ENCODE results near the gene FMN1.

FMN1 gene

GRCh38 chr15:33048255-33048654 is 146.3 kb downstream of the FMN1 start:
- no peak for DNase-seq

DNA sequence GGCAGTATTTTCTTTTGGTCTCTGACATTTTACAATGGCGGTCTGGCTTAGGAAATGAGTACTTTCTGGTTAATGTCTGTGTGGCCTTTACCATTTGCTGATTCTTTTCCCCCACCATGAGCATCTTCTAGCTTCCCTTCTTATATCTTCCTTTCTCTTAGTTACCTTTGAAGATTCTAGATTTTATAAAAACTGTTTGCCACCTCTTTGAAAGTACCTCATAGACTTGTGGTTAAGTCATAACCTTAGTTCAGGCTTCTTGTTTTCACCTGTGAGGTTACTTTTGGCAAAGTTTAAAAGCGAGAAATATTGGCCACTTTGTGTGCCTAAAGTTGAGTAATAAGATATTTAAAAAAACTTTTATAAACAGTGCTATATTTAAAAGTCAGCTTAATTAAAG is 147.4 kb downstream of the FMN1 start:
- no peak for DNase-seq

- no peak for DNase-seq
Measured at GRCh38 chr15:33046329-33046728, 148.2 kb downstream of the FMN1 start.

- DNase-seq = no peak
Measured at GRCh38 chr15:33045066-33045810, 149.3 kb downstream of the FMN1 start.

GRCh38 chr15:33044598-33044997 is 149.9 kb downstream of the FMN1 start:
- DNase-seq = no peak

DNA sequence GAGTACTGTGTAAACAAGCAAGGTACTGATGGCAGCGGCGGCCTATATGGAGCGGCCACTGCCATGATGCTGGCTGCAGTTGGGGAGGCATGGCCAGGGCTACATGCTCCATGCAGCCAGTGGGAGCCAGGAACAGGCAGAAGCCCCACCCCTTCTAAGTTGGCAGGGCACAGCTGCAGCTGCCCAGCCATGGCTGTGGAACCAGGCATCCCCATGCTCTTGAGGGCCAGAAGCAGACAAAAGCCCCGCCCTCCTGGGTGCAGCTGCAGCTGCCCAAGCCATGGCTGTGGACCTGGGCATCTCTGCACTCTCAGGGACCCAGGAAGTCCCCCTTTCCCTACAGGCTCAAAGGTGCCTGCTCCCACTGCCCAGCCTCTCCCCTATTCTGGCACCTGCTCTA is 150.9 kb downstream of the FMN1 start:
- no peak for DNase-seq

GRCh38 chr15:33040496-33040895 is 154.0 kb downstream of the FMN1 start:
- DNase-seq = no peak

- DNase-seq = no peak
Measured at GRCh38 chr15:33034588-33034987, 159.9 kb downstream of the FMN1 start.

- no peak for DNase-seq
Measured at GRCh38 chr15:33032053-33032452, 162.5 kb downstream of the FMN1 start.

GRCh38 chr15:33031324-33031821 is 163.1 kb downstream of the FMN1 start:
- DNase-seq = no peak

GRCh38 chr15:33030315-33030714 is 164.2 kb downstream of the FMN1 start:
- DNase-seq = no peak

DNA sequence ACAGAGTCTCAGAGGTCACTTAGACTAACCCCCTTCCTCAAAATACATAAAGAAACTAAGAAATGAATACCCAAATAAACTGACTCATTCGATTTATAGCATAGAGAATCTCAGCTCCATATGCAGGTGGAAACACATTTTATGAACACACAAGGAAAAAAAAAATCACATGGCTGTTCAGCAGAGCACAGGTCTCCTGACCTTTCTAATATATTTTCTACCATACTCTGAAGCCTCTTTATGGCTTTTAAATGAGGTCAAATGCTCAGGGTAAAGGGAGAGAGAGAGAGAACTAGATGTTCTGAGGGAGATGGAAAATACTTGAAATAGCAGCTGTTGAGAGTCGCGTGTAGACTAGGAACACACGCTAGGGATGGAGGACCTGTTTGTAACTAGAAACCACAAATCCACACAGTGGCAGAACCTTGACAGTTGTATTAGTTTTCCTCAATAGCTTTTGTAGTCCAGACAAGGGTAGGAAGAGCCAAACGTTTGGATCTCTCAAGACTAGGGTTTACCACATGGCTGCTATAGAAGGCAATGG is 165.3 kb downstream of the FMN1 start:
- DNase-seq = no peak

- no peak for DNase-seq
Measured at GRCh38 chr15:33028495-33028894, 166.0 kb downstream of the FMN1 start.

DNA sequence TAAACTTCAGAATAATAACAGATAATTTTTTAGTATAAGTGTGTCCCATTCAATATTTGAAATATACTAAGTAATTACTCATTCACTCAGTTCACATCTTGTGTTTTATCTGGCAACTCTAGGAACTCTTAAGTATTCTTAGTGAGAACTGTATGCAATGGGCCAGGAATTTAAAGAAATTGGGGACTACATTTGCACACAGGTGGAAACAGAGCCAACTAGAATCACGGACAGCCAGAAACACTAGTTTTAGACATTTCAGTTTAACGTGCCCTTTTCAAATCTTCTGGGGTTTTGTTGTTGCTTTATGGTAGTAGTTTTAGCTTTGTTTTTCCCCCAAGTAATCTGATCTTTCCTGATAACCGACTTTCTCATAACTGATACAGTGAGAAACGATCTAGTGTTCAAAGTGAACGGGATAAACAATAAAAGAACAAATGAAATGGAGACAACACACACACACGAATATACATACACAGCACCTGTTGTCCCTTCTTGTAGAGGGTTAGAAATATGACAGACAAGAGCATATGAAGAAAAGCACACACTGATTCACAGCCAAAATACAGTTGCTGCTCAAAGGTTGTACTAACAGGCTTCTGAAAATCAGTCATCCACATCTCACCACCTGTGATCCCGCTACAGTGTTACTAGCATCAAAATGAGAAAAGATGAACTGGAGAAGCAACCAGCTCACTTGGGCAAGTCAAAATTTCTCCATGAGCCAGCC is 167.0 kb downstream of the FMN1 start:
- no peak for DNase-seq

DNA sequence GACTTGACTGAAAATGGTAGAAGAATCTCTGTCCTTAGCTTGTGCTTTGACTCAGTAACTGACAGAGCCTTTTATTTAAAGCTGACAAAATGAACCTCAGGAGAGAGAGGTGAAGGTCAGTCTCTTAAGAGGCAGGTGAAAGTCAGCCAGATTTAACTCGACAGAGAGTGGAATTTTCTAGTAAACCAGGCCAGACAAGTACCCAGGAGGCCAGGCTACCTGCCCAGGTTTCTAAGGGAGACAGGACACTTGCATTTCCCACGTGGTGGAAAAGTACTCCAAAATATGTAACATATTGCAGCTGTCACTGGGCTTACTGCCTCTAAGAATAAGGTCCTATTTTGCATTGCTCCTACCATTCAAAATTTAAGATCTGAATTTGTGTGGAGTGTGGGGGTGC is 167.9 kb downstream of the FMN1 start:
- no peak for DNase-seq

DNA sequence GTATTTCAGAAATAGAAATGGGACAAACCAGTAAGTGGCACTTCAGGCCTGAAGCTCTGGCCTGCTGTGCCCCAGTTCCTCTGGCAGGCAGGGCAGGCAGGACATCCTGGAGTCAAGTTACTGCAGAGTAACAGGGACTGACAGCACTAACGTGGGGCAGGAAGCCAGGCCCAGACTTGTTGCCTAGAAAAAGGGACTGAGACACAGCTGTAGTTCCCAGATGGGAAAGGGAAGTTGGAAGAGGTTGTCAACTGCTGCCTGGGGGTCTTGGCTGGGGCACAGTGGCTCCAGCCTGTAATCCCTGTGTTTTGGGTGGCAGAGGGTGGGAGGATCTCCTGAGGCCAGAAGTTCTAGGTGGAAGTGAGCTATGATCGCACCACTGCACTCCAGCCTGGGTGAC is 171.9 kb downstream of the FMN1 start:
- DNase-seq = no peak

GRCh38 chr15:33021806-33022389 is 172.6 kb downstream of the FMN1 start:
- no peak for DNase-seq

DNA sequence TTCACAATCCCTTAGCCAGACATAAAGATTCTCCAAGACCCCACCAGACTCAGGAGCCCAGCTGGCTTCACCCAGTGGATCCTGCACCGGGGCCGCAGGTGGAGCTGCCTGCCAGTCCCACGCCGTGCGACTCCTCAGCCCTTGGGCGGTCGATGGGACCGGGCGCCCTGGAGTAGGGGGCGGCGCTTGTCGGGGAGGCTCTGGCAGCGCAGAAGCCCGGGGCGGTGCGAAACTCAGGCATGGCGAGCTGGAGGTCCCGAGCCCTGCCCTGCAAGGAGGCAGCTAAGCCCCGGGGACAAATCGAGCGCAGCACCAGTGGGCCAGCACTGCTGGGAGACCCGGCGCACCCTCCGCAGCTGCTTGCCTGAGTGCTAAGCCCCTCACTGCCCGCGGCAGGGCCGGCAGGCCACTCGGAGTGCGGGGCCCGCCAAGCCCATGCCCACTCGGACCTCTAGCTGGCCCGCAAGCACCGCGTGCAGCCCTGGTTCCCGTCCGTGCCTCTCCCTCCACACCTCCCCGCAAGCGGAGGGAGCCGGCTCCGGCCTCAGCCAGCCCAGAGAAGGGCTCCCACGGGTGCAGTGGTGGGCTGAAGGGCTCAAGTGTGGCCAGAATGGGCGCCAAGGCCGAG is 175.0 kb downstream of the FMN1 start:
- no peak for DNase-seq

GRCh38 chr15:33016405-33017024 is 178.0 kb downstream of the FMN1 start:
- no peak for DNase-seq

DNA sequence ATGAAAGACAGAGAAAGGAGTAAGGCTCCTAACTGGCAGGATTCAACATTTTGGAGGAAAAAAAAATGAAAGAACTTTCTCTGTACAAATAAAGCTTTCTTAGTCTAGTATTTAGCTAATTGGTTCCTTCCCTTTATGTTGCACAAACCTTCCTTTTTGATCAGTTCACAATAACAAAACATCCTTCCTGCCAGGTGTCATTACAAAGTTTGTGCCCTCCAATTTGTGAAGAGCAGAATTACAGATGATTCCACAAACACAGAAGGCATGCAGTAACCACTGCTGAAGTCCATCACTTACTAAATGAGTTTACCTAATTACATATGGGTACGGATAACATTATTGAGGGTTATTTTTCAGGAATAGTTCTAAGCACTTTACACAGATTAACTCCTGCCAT is 179.9 kb downstream of the FMN1 start:
- no peak for DNase-seq

DNA sequence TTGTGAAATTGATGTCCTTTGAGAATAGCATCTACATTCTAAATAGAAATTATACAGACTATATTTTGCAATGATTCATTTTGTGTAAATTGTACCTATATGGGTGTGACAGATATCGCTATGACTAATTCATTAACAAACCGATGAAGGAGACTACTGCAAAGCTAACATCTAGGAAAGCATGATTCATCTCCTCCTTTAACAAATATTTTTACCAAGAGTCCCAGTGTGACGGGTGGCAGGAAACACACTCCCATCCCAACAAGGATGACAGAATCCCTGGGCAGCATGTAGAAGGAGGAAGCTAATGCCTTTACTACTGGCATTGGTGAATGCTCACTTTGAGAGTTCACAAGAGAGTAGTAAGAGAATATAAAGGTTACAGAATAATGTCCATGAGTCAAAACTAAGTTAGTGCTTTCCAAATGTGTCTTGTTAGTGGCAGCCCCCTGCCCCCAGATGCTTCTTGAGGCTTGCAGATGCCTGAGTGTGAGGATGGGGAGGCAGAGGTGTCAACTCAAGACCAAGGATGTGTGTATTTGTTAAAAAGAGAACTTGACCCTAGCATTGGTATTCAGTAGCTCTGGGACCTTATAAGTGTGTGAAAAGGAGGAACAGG is 180.6 kb downstream of the FMN1 start:
- no peak for DNase-seq

DNA sequence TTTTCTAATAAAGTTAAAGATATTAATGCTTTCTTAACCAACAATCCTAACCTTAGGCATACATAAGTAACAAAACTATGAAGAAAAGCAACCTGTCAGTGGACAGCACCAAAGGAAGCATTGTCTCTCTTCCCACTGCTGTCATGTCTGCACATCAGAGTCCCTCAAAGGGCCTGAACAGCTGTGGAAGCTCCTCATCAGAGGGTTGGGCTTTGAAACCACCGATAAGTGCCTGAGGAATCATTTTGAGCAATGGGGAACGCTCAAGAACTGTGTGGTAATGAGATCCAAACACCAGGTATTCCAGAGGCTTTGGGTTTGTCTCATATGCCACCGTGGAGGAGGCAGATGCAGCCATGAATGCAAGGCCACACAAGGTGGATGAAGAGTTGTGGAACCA is 182.5 kb downstream of the FMN1 start:
- DNase-seq = no peak

All from NCI-H446 treated with DMSO at 0.1 percent for 48 hours (cell line).